G401.6 (cell line): ENCODE data around the gene TTLL10.

ENCODE experiments used
- FAIRE-seq: peaks from 2 replicates; lab custom pipeline; 2012; peaks lifted over from hg19 to GRCh38; lab: Jason Lieb, UNC

The TTLL10 gene

GRCh38 chr1:1157914-1158710 lies 15.6 kb upstream of the TTLL10 start:
- no peak for FAIRE-seq

DNA sequence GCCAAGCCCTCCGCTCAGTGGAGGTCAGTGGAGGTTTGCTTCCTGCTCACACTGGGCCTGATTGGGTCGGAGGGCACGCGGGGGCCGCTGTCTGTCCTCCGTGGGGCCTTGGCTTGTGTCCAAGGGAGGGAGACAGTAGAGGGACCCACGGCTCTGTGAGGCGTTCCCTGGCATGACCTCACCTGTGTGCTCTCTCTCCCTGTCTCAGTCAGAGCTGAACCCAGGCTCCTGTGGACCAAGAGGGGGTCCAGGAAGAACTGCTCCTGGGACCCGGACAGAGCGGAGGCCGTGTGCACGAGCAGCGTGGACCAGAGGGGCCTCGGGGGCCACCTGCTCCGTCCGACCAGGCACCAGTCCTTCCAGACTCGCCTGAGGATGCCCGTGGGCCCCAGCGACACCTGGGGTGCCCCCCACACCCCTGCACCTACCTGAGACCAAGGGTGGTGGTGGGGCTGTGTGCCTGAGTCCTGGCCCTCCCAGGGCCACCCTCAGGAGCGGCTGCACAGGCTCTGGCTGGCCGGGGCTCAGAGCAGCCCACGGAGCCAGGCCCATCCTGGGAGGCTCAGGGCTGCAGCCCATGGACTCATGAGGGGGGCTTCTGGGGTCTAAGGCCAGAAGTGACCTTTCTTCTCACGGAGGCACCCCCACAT lies 13.3 kb upstream of the TTLL10 start:
- FAIRE-seq: no peak

GRCh38 chr1:1161078-1161682 lies 12.5 kb upstream of the TTLL10 start:
- no peak for FAIRE-seq

DNA sequence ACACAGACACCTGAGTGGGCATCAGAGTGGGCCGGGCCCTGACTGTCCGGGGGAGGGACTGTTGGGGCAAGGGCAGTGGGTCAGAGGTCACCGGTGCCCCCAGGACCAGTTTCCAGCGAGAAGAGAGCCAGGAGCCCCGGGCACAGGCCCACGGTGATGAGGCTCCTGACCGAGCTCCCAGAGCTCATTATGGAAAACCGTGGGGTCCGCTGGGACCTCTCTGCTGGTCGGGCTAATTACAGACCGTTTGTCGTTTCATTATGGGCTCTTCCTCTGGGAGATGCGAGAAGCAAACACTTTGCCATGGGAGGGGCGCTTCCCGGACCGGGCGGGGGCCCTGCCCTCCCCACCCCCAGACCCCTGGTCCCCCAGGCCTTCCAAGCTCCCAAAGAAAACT lies 12.0 kb upstream of the TTLL10 start:
- no peak for FAIRE-seq

DNA sequence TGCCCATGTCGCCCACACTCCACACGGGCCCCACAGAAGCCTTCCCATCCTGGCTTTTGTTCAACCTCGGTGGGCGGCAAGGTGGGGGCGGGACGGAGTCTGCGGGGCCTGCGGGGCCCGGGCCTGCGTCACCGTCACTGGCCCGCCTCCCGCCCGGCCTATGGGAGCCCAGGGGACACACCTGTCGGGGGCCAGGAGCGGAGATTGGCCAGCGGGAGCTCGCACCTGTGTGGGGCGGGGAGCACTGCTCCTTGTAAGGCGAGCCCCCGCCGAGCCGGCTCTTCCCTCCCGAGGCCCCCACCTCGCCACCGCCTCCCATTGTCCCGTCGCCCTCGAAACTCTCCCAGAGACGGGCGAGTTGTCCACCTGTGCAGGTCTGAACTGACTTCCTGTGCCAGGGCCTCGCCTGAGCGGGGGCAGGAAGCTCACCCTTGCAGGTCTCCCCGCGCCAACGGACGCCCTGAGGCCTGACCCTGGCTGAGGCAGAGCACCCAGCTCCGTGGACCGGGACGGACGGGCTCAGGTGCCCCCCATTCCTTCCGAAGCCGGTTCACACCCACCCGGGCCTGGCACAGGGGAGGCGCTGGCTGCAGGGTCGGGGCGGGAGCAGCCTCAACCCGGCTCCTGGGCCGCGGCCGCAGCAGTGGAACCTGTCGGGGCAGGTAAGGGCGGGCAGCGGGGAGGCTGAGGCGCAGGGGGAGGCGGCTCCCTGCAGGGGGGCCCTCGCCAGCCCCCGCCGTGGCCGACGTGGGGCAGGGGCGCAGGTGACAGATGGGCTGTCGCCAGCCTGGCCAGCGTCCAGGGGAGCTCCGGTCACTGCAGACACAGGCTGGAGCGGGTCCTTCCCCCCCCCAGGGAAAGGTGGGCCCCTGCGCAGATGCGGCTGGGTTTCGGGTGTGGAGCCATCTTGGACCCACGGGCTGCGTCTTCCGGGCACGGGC lies 10.8 kb upstream of the TTLL10 start:
- no peak for FAIRE-seq

DNA sequence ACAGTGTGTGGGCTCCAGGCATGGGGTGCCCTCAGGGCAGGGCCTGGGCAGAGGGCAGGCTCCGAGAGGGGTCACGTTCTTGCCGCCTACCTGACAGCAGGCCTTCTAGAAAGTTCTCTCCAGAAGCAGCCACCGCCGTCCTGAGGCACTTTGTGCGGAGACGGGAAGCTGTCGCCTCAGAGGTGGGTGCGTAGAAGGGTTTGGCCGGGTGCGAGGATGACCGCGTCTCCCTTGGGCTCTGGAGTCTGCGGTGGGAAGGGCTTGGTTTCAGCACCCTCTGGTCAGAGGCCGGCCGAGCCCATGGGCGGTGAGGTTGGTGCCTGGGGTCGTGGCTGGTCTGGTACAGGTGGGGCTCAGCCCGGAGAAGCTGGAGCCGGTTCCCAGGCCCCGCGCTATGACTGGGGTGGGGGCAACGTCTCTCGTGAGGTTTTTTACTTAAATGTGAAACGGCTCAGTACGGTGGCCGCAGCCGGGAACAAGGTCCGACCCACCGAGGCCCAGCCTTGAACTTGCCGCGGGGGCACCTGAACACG lies 10.1 kb upstream of the TTLL10 start:
- FAIRE-seq: no peak

GRCh38 chr1:1164361-1164700 lies 9.3 kb upstream of the TTLL10 start:
- no peak for FAIRE-seq

DNA sequence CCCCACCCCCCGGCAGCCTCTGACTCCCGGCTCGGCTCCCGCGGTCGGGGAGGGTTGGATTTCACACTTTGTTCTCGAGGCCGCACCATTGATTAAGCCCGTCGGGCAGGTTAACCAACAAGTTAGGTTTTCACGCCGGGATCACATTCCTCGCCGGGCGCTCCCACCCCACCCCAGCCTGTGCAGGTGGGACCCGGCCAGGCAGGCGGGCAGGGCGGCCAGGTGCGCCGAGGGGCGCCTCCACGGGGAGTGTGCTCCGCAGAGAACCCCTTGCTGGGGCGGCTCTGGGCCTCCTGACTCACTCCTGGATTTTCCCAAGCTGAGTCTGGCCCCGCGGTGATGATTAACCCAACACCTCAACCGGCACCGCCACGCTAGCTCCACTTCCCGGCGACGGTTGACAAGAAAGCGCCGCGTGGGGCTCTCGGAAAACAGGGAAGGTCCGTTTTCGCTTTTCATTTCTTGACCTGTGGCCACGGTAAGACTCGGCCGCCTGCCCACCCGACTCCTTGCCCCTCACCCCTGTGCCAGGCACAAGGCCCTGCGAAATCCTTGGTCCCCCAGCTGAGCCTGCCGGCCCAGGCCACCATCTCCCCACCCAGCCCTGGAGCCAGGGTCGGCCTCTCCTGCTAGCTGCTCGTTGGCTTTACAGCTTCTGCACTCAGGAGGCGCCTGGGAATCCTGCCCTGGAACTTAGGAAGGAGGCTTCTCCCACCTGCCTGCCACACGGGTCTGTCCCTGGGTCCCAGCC lies 8.8 kb upstream of the TTLL10 start:
- FAIRE-seq: no peak

DNA sequence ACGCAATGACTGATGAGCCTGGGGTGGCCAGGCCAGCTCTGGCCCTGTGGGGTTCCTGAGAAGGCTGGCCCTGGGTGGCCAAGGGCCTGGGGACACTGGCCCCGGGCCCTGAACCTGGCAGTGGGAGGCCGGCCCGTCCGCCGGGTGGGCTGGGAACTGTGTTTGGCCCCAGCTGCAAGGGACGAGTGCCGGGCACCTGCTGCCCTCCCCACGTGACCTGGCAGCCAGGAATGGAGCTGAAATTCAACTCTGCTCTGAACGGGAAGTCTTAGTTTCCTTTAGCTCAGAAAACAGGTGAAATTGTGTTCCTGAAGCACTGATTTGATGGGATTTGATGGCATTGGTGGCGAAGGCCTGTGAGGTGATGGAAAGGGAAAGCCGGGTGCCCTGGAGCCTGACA lies 8.2 kb upstream of the TTLL10 start:
- FAIRE-seq: no peak

- no peak for FAIRE-seq
Measured at GRCh38 chr1:1165900-1166421, 7.7 kb upstream of the TTLL10 start.

DNA sequence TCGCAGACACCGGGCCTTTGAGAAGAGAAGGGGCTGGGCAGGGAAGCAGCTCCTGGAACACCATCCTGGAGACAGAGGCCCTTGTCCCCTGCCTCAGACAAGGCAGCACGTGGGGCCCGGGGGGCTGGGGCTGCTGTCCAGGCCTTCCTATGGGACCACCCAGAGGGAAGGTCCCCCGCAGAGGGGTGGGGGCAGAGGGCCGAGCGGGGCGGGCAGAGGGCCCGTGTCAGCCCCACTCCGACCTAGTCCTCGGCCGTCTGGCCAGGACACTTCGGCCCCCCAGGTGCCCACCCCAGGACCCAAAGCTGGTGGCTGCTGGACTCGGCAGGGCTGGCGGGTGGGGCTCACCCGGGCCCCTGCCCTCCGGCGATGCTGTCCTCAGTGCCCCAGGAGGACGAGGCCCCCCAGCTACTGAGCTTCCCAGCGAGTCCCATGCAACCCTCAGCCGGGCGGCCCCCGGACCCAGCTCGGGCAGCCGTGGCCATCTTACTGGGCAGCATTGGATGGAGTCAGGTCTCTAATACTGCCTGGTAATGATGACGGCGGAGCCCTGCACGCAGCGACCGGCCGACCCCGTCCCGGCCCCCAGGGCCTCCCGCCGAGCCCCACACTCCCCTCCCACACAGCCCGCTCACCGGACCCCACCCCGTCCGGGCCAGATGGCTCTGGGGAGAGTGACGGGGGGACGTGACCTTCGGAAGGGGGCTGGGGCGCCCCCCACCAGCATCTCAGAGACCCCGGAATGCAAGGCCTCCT lies 6.9 kb upstream of the TTLL10 start:
- no peak for FAIRE-seq

DNA sequence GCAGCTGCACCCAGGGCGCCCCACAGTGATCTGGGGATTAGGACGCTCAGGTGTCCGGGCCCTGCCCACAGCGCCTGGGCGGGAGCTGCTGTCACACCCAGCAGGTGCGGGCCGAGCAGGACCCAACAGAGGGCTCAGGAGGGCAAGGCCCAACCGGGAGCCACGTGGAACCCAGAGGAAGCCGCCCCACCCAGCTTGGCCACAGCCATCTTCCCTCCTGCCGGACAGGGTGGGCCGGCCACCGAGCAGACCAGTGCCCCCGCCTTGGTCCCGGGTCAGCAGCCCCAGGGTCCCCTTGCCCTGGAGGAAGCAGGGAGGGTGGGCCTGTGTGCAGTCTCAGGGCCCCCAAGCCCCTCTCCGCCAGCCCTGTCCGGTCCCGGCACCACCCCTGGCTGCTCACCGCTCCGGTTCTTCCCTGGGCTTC lies 6.3 kb upstream of the TTLL10 start:
- FAIRE-seq: no peak

DNA sequence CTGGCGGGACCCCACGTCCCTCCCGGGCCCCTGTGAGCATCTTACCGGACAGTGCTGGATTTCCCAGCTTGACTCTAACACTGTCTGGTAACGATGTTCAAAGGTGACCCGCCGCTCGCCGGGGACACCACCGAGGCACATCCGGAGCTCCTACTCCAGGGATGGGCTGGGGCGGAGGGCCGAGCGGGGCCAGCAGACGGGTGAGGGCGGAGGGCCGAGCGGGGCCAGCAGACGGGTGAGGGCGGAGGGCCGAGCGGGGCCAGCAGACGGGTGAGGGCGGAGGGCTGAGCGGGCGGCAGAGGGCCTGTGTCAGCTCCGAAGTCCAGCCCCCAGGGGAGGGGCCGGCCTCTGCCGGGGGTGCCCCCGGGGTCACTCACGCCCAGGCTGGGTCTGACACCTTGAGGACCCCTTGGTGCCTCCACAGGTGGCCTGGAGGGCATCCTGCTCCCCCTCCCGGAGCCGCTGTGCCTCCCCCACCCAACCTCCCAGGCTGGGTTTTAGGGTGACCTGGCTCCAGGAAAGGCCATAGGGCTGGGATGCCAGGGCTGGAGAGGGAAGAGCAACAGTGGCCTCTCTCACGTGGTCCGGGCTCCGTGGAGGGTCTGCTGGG lies 5.7 kb upstream of the TTLL10 start:
- no peak for FAIRE-seq

GRCh38 chr1:1168451-1169411 lies 4.9 kb upstream of the TTLL10 start:
- no peak for FAIRE-seq

- no peak for FAIRE-seq
Measured at GRCh38 chr1:1169429-1170214, 4.1 kb upstream of the TTLL10 start.

DNA sequence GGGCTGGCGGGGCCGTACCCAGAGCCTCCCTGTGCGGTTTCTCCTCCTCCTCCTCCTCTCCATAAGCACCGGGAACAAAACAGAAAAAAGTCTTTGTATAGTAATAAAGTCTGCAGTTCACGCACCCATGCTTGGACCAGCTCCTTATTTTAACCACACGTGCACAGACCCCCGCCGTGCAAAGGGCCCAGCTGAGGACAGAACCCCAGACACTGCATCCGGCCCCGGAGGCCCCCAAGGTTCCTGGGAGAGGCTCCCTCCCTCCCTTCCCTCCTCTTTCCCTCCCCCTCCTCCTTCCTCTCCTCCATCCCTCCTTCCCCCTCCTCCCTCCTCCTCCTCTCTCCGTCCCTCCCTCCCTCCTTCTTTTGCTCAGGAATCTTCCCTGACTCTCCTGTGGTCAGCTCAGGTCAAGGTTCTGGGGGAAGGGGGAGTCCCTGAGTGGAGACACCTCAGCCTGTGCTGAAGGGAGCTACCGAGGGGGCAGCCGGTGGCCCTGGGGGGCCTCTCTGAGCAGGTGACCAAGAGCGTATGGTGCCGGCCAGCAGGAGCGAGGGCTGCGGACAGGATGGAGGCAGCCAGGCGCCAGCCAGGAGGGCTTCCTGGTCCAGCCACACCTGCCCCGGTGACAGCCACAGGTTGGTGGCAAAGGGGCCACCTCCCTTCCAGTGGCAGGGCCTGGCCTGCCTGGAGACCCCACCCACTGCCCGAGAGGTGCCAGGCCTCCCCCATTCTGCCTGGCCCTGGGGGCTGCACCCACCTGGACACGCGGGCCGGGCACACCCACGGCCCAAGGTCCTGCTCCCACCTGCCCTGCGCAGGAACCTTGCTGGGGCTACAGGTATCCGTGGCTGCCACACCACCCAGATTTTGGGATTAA lies 3.2 kb upstream of the TTLL10 start:
- no peak for FAIRE-seq

DNA sequence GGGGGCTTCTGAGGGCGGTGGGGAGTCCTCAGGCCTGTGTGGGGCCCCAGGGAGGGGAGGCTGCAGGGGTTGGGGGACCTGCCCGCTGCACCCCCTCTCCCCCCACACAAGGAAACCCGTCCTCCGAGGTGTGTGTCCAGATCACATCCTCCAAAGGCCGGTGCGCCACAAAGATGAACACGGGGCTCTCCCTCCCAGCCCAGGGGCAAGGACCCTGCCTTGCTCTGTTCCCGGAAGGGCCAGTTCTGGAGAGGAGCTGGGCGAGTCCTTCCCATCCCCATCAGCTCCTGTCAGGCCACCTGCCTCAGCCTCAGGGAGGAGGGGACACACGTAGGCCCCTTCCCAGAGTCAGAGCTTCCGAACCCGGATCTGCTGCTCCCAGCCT lies 2.5 kb upstream of the TTLL10 start:
- FAIRE-seq: no peak
